ENCODE results near the gene ELF3.

DNA sequence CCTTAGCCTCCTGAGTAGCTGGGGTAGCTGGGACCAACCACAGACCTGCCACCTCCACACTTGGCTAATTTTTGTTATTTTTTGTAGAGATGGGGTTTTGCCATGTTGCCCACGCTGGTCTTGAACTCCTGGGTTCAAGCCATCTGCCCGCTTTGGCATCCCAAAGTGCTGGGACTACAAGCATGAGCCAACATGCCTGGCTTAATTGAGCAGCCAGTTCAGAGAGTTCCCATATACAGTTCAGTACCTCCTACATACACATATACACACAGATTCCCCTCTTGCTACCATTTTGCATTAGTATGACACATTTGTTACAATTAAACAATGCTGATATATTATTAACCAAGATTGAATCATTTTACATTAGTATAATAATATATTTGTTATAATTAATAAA is 25.0 kb upstream of the ELF3 start:
- TF ChIP-seq, protein P1, sequence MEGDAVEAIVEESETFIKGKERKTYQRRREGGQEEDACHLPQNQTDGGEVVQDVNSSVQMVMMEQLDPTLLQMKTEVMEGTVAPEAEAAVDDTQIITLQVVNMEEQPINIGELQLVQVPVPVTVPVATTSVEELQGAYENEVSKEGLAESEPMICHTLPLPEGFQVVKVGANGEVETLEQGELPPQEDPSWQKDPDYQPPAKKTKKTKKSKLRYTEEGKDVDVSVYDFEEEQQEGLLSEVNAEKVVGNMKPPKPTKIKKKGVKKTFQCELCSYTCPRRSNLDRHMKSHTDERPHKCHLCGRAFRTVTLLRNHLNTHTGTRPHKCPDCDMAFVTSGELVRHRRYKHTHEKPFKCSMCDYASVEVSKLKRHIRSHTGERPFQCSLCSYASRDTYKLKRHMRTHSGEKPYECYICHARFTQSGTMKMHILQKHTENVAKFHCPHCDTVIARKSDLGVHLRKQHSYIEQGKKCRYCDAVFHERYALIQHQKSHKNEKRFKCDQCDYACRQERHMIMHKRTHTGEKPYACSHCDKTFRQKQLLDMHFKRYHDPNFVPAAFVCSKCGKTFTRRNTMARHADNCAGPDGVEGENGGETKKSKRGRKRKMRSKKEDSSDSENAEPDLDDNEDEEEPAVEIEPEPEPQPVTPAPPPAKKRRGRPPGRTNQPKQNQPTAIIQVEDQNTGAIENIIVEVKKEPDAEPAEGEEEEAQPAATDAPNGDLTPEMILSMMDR (IDR thresholded peaks at IDR 0.05) = no peak
- no peak for TF ChIP-seq EP300 (IDR thresholded peaks at IDR 0.05)
